ENCODE data around the gene ACTA2.

DNA sequence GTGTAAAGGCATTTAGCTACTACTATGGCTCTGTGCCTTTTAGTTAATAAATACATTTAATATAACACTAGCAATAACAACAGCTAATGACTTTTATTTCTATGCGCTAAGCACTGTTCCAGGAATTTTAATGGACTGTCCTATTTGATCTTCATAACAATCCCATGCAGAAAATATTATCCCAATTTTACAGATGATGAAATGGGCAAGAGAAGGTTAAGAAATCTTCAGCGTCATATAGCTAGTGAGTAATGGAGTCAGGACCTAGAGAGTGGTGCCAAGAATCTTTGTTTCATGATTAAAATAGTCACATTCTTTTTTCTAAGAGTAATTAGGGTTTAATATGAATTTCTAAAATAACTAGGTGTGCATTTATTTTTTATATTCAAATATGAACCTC is 32.4 kb downstream of the ACTA2 start:
- TF ChIP-seq POLR2AphosphoS5 (IDR thresholded peaks at IDR 0.05) (no peak), POLR2A (IDR thresholded peaks at IDR 0.05; ENCODE audit: low read depth) (no peak), EP300 (IDR thresholded peaks at IDR 0.05) (no peak)
- TF ChIP-seq, protein P1, sequence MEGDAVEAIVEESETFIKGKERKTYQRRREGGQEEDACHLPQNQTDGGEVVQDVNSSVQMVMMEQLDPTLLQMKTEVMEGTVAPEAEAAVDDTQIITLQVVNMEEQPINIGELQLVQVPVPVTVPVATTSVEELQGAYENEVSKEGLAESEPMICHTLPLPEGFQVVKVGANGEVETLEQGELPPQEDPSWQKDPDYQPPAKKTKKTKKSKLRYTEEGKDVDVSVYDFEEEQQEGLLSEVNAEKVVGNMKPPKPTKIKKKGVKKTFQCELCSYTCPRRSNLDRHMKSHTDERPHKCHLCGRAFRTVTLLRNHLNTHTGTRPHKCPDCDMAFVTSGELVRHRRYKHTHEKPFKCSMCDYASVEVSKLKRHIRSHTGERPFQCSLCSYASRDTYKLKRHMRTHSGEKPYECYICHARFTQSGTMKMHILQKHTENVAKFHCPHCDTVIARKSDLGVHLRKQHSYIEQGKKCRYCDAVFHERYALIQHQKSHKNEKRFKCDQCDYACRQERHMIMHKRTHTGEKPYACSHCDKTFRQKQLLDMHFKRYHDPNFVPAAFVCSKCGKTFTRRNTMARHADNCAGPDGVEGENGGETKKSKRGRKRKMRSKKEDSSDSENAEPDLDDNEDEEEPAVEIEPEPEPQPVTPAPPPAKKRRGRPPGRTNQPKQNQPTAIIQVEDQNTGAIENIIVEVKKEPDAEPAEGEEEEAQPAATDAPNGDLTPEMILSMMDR (IDR thresholded peaks at IDR 0.05), result no peak

All from esophagus muscularis mucosa (tissue), 4 donors.